CD4-positive, alpha-beta T cell (primary cell): ENCODE data around the gene WDFY4. TPM values are rescaled to one million over a fixed set of nuclear protein-coding genes. Genes with fewer than 3 reads are reported as not detected.

Source experiments
- ATAC-seq: fragments of 200-7000 bp; cut with Tn5 transposase; one replicate; pipeline ENCODE4 v1.10.0; 2022; ENCODE audit warnings: mild to moderate bottlenecking; ENCODE audit not compliant: poor library complexity
- CTCF ChIA-PET: fragments of 350-600 bp; sonication (Branson Sonifier 250); formaldehyde crosslinking; loops from one replicate; lab custom pipeline; 2021; ENCODE audit warnings: antibody characterized with exemption, inconsistent platforms; lab: Charles Lee
- POLR2A ChIA-PET: fragments of 350-600 bp; sonication (Branson Sonifier 250); formaldehyde crosslinking; loops from one replicate; lab custom pipeline; 2021; ENCODE audit warnings: antibody characterized with exemption, inconsistent platforms; lab: Charles Lee
- DNase-seq, 14 experiments: peaks; one replicate each; pipeline ENCODE4 v3.0.0-alpha.2; 2013 to 2020; ENCODE audit warnings: mixed read lengths in 2 of 14
- H3K27ac ChIP-seq, 2 donors: one replicate each; pipeline versions ENCODE4 v1.5.1 to v1.7.0; 2013; ENCODE audit warnings: low read length in 2 of 2, low read depth in 1 of 2, mild to moderate bottlenecking in 1 of 2
- H3K27me3 ChIP-seq, 2 experiments: 1 replicate in 1 of 2; 2 replicates in 1 of 2; pipeline versions ENCODE4 v1.6.1 to v1.7.0; 2013; ENCODE audit warnings: low read length in 2 of 2, control low read depth in 1 of 2, mild to moderate bottlenecking in 1 of 2, moderate library complexity in 1 of 2; ENCODE audit not compliant: insufficient read depth in 2 of 2, control insufficient read depth in 1 of 2
- H3K36me3 ChIP-seq: one replicate; pipeline ENCODE4 v1.6.1; 2013; ENCODE audit warnings: low read length, control low read depth; ENCODE audit not compliant: insufficient read depth
- H3K4me1 ChIP-seq: one replicate; pipeline ENCODE4 v1.6.1; 2013; ENCODE audit warnings: low read length, control low read depth; ENCODE audit not compliant: insufficient read depth
- H3K4me3 ChIP-seq: one replicate; pipeline ENCODE4 v1.5.1; 2013; ENCODE audit warnings: mild to moderate bottlenecking, low read length, moderate library complexity
- H3K9me3 ChIP-seq, 2 experiments: 1 replicate in 1 of 2; 2 replicates in 1 of 2; pipeline versions ENCODE4 v1.6.1 to v1.7.0; 2013; ENCODE audit warnings: low read length in 2 of 2, mild to moderate bottlenecking in 2 of 2, control low read depth in 1 of 2, moderate library complexity in 1 of 2; ENCODE audit not compliant: control insufficient read depth in 1 of 2, insufficient read depth in 1 of 2
- H3K27ac Mint-ChIP-seq: one replicate; pipeline ENCODE4 v1.8.0; 2020; ENCODE audit warnings: mixed read lengths
- H3K27me3 Mint-ChIP-seq: one replicate; pipeline ENCODE4 v1.8.0; 2021; ENCODE audit warnings: mixed read lengths
- H3K36me3 Mint-ChIP-seq: one replicate; pipeline ENCODE4 v1.8.0; 2021; ENCODE audit warnings: low read depth, mixed read lengths
- H3K4me1 Mint-ChIP-seq: one replicate; pipeline ENCODE4 v1.8.0; 2021; ENCODE audit warnings: low read depth, mixed read lengths
- H3K4me3 Mint-ChIP-seq: one replicate; pipeline ENCODE4 v1.8.0; 2020; ENCODE audit warnings: mild to moderate bottlenecking, mixed read lengths
- H3K9me3 Mint-ChIP-seq: one replicate; pipeline ENCODE4 v1.8.0; 2020; ENCODE audit warnings: mixed read lengths
- intact Hi-C, 2 experiments: fragments of 100-400 bp; cut with DNase I in 1 of 2; cut with micrococcal nuclease in 1 of 2; formaldehyde crosslinking; loops; one replicate each; pipeline versions ENCODE4 v1.15.1 to v1.9.0; 2023 to 2025; cut with DNase I, micrococcal nuclease
- total RNA-seq, 174 experiments: library from RNA in 2 of 174; stranded (reverse) in 2 of 174; gene quantifications; one replicate each; pipeline ENCODE4 v1.2.3 and lab custom pipeline; 2021 to 2026
- TF ChIP-seq, protein P1 (sequence below): fragments of 200-600 bp; IDR thresholded peaks from one replicate; pipeline ENCODE4 v1.8.0; 2022; ENCODE audit warnings: antibody characterized with exemption, mild to moderate bottlenecking

The WDFY4 gene
- total RNA-seq, 2 experiments from 2014 or later: 1.3 to 2.5 TPM

GRCh38 chr10:48821111-48821510 is 136.4 kb downstream of the WDFY4 start:
- no peaks in the 10 kb centered on the region for H3K27me3 Mint-ChIP-seq
- CTCF ChIA-PET: no interaction called here
- TF ChIP-seq, protein P1, sequence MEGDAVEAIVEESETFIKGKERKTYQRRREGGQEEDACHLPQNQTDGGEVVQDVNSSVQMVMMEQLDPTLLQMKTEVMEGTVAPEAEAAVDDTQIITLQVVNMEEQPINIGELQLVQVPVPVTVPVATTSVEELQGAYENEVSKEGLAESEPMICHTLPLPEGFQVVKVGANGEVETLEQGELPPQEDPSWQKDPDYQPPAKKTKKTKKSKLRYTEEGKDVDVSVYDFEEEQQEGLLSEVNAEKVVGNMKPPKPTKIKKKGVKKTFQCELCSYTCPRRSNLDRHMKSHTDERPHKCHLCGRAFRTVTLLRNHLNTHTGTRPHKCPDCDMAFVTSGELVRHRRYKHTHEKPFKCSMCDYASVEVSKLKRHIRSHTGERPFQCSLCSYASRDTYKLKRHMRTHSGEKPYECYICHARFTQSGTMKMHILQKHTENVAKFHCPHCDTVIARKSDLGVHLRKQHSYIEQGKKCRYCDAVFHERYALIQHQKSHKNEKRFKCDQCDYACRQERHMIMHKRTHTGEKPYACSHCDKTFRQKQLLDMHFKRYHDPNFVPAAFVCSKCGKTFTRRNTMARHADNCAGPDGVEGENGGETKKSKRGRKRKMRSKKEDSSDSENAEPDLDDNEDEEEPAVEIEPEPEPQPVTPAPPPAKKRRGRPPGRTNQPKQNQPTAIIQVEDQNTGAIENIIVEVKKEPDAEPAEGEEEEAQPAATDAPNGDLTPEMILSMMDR: no peak
- POLR2A ChIA-PET: no interaction called here
- H3K9me3 Mint-ChIP-seq: no peaks in the 10 kb centered on the region
- Histone ChIP-seq H3K4me3 (no peak overlapping the region), H3K27me3 (no peaks in the 10 kb centered on the region), H3K27ac (no peak overlapping the region), H3K4me1 (no peaks in the 10 kb centered on the region), H3K9me3 (peaks cover 0 to 4% of the 10 kb centered on the region in 2 experiments), H3K36me3 (no peaks in the 10 kb centered on the region)
- H3K4me3 Mint-ChIP-seq: no peak overlapping the region
- no peaks in the 10 kb centered on the region for H3K4me1 Mint-ChIP-seq
- intact Hi-C loops: no loop called here
- H3K27ac Mint-ChIP-seq: no peak overlapping the region
- no peaks in the 10 kb centered on the region for H3K36me3 Mint-ChIP-seq
- no peak for DNase-seq
- no peak for ATAC-seq

- TF ChIP-seq, protein P1: no peak
- no peaks in the 10 kb centered on the region for H3K36me3 Mint-ChIP-seq
- Histone ChIP-seq H3K9me3 (peaks cover 0 to 4% of the 10 kb centered on the region in 2 experiments), H3K27ac (no peak overlapping the region), H3K4me3 (no peak overlapping the region), H3K27me3 (no peaks in the 10 kb centered on the region), H3K4me1 (no peaks in the 10 kb centered on the region), H3K36me3 (no peaks in the 10 kb centered on the region)
- no peaks in the 10 kb centered on the region for H3K9me3 Mint-ChIP-seq
- intact Hi-C loops: no loop called here
- H3K27me3 Mint-ChIP-seq: no peaks in the 10 kb centered on the region
- H3K4me3 Mint-ChIP-seq: no peak overlapping the region
- ChIA-PET CTCF (no interaction called here), POLR2A (no interaction called here)
- DNase-seq (no peak), ATAC-seq (no peak)
- H3K4me1 Mint-ChIP-seq: no peaks in the 10 kb centered on the region
- H3K27ac Mint-ChIP-seq: no peak overlapping the region
These were observed 137.0 kb downstream of the WDFY4 start for GRCh38 chr10:48821692-48822091.

GRCh38 chr10:48833674-48834073 is 149.0 kb downstream of the WDFY4 start:
- DNase-seq (no peak), ATAC-seq (no peak)
- no peaks in the 10 kb centered on the region for H3K36me3 ChIP-seq
- ChIA-PET CTCF (no interaction called here), POLR2A (no interaction called here)
- H3K4me1 ChIP-seq: no peaks in the 10 kb centered on the region
- Mint-ChIP-seq H3K27me3 (no peaks in the 10 kb centered on the region), H3K4me1 (no peaks in the 10 kb centered on the region), H3K4me3 (no peak overlapping the region), H3K27ac (no peak overlapping the region), H3K36me3 (no peaks in the 10 kb centered on the region), H3K9me3 (no peaks in the 10 kb centered on the region)
- no peak overlapping the region for H3K4me3 ChIP-seq
- H3K9me3 ChIP-seq: peaks cover 0 to 7% of the 10 kb centered on the region in 2 experiments
- H3K27me3 ChIP-seq: no peaks in the 10 kb centered on the region
- intact Hi-C loops: no loop called here
- TF ChIP-seq, protein P1: no peak
- no peak overlapping the region for H3K27ac ChIP-seq
